Measurements from ENCODE around the gene DEGS1.
A peak's percentile ranks its signal among the peaks of the same experiment; 100 is the strongest.

DEGS1 gene

GRCh38 chr1:224157316-224157715 lies 25.7 kb upstream of the DEGS1 start:
- TF ChIP-seq, protein P1, sequence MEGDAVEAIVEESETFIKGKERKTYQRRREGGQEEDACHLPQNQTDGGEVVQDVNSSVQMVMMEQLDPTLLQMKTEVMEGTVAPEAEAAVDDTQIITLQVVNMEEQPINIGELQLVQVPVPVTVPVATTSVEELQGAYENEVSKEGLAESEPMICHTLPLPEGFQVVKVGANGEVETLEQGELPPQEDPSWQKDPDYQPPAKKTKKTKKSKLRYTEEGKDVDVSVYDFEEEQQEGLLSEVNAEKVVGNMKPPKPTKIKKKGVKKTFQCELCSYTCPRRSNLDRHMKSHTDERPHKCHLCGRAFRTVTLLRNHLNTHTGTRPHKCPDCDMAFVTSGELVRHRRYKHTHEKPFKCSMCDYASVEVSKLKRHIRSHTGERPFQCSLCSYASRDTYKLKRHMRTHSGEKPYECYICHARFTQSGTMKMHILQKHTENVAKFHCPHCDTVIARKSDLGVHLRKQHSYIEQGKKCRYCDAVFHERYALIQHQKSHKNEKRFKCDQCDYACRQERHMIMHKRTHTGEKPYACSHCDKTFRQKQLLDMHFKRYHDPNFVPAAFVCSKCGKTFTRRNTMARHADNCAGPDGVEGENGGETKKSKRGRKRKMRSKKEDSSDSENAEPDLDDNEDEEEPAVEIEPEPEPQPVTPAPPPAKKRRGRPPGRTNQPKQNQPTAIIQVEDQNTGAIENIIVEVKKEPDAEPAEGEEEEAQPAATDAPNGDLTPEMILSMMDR (conservative IDR thresholded peaks at IDR 0.05; ENCODE audit: low read length), result no peak
- DNase-seq (ENCODE audit: low read depth), result no peak
- H3K4me3 ChIP-seq (ENCODE audit: low read length), result no peak overlapping the region

GRCh38 chr1:224159541-224159940 lies 23.5 kb upstream of the DEGS1 start:
- TF ChIP-seq, protein P1 (conservative IDR thresholded peaks at IDR 0.05; ENCODE audit: low read length), result no peak
- DNase-seq (ENCODE audit: low read depth), result no peak
- no peak overlapping the region for H3K4me3 ChIP-seq (ENCODE audit: low read length)

GRCh38 chr1:224160171-224160682 lies 22.8 kb upstream of the DEGS1 start:
- no peak for DNase-seq (ENCODE audit: low read depth)
- no peak overlapping the region for H3K4me3 ChIP-seq (ENCODE audit: low read length)
- TF ChIP-seq, protein P1 (conservative IDR thresholded peaks at IDR 0.05; ENCODE audit: low read length), result no peak

- TF ChIP-seq, protein P1 (conservative IDR thresholded peaks at IDR 0.05; ENCODE audit: low read length), result no peak
- H3K4me3 ChIP-seq (ENCODE audit: low read length), result no peak overlapping the region
- DNase-seq (ENCODE audit: low read depth), result no peak
Measured at GRCh38 chr1:224162768-224163167, 20.3 kb upstream of the DEGS1 start.

DNA sequence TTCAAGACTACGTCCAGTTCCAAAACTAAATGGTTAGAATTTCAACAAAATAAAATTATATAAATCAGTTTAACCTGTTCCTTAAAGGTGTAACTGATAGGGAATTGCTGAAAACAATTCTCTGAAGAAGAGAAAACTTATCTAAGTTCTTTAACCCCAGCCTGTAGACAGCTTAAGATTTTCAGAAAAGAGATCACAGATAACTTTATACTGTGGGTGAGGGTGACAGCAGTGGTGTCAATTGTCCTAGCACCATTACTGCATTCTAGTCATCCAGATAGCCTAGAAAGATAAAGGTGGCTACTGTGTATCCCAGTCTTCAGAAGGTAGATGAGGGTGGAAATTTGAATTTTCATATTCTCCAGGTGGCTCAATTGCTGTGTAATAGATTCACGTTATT lies 19.7 kb upstream of the DEGS1 start:
- no peak overlapping the region for H3K4me3 ChIP-seq (ENCODE audit: low read length)
- DNase-seq (ENCODE audit: low read depth), result no peak
- TF ChIP-seq, protein P1 (conservative IDR thresholded peaks at IDR 0.05; ENCODE audit: low read length), result no peak

GRCh38 chr1:224168859-224169380 lies 14.1 kb upstream of the DEGS1 start:
- DNase-seq (ENCODE audit: low read depth), result peak; percentile 81
- TF ChIP-seq, protein P1 (conservative IDR thresholded peaks at IDR 0.05; ENCODE audit: low read length), result no peak
- peak overlapping the region; percentile 32 for H3K4me3 ChIP-seq (ENCODE audit: low read length)

DNA sequence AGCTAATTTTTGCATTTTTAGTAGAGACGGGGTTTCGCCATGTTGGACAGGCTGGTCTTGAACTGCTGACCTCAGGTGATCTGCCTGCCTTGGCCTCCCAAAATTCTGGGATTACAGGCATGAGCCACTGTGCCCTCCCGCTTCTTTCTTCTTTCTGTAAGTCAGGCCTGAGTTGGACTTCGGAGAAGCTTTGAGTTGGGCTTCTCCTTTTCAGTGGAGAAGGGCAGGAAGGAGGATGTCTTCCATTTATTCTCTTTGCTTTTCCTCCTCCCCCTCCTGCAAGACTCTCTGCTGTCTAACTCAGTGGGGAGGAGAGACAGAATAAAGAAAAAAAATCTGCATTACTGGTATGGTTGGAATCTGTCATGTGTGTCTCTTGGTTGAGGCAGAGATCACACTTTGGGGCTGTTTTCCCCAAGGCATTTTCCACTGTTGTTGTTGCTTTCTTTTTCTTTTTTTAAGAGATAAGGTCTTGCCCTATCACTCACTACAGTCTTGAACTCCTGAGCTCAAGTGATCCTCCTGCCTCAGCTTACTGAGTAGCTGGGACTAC lies 13.2 kb upstream of the DEGS1 start:
- TF ChIP-seq, protein P1 (conservative IDR thresholded peaks at IDR 0.05; ENCODE audit: low read length), result no peak
- no peak for DNase-seq (ENCODE audit: low read depth)
- no peak overlapping the region for H3K4me3 ChIP-seq (ENCODE audit: low read length)

Measured in AG10803 (cell line).